Measurements from ENCODE around the gene CCDC200. TPM values are rescaled to one million over a fixed set of nuclear protein-coding genes. Genes with fewer than 3 reads are reported as not detected.
A peak's percentile ranks its signal among the peaks of the same experiment; 100 is the strongest.
"Not testable (repeated sequence)": the region's sequence is repeated elsewhere in the genome, so short reads cannot be mapped to it uniquely, and the experiment has no call there.

Gene CCDC200
- total RNA-seq (2014; rRNA removed; shearing (Covaris generic)) (not detected in 2 replicates), total RNA-seq (2022) (not detected in 2 replicates), Bru-seq, nascent RNA (percentile 37 among the genes with signal in this experiment), BruChase-seq, experiment 1, labeled RNA remaining after a 6-hour chase (percentile 43 among the genes with signal in this experiment), BruChase-seq, experiment 2, labeled RNA remaining after a 2-hour chase (percentile 43 among the genes with signal in this experiment)
- long read RNA-seq, partial matches to known transcripts = 1 of 156 reads
- long read RNA-seq, other reads (novel, unspliced or antisense) = 155 of 156 reads

DNA sequence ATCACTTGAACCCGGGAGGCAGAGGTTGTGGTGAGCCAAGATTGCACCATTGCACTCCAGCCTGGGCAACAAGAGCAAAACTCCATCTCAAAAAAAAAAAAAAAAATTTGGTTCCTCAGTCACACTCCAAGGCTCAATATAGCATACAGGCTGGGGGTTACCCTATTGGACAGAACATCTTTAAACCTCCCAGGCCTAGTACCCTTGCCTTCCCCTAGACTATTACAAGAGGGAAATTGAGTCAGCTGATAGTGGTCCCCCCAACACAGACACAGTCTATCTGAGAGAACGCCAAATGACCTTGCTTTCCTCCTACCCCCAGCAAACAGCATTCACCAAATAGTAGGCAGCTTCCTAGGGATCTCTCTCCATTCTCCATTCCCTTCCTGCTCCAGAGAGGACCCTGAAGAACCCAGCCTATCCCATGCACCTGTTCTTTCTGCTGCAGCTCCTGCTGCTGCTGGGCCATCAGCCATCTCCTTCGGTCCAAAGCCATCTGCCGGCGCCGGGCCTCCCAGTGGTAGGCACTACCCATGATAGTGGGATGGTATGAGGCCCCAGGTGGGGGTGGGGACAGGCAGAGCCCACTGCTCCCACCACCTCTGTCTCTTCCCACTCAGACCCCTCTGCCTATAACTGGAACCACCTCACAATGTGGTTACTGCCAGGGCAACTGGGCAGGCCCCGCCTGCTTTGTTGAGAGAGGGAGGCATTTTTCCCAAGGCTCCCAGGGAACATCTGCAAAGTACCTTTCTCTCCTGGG is at the start of gene CCDC200:
CCDC200 (minus strand) TSS at position 604 of the 763 bp plus-strand sequence; CDS start at position 535, 69 bp downstream.
- H3K79me2 ChIP-seq (ENCODE audit: insufficient read depth, low read depth, low read length); H3K4me1 ChIP-seq (ENCODE audit: insufficient read depth, low read length, poor library complexity, severe bottlenecking); BruUV-seq (replicated peaks); H2AFZ ChIP-seq (ENCODE audit: low read length); H3K27ac ChIP-seq (ENCODE audit: low read depth, low read length, poor library complexity, severe bottlenecking); intact Hi-C loops (cut with micrococcal nuclease; ENCODE audit: unreplicated experiment); H3K4me2 ChIP-seq (ENCODE audit: low read length); H3K9me3 ChIP-seq (ENCODE audit: low read length); H3K4me3 ChIP-seq (ENCODE audit: low read depth, low read length, poor library complexity, severe bottlenecking); H4K20me1 ChIP-seq (ENCODE audit: insufficient read depth, low read length); H3K36me3 ChIP-seq (ENCODE audit: insufficient read depth, low read length); DNase-seq (ENCODE audit: low spot score); POLR2A ChIA-PET; CTCF ChIA-PET (ENCODE audit: unreplicated experiment); H3K9me2 ChIP-seq (ENCODE audit: insufficient read depth, low read length): not testable (repeated sequence)

DNA sequence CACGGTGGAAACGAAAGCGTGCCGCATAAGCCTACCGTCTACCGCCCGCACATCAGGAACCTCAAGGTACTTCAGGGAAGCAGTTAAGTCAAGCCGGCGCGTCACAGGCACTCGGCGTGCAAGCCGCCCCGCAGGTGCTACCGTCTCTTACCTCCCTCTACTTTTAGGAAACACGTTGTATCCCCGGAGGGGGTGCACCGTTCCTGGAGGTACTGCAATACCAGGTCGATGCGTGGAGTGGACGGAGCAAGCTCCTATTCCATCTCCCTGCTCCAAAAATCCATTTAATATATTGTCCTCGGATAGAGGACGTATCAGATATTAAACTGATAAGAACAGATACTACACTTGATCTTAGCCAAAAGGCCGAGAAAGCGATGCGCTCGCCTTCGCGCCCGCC is 44.5 kb upstream of the CCDC200 start:
- DNase-seq (ENCODE audit: low spot score); H2AFZ ChIP-seq (ENCODE audit: low read length); intact Hi-C loops (cut with micrococcal nuclease; ENCODE audit: unreplicated experiment); H3K9me3 ChIP-seq (ENCODE audit: low read length); H3K79me2 ChIP-seq (ENCODE audit: insufficient read depth, low read depth, low read length); H3K4me2 ChIP-seq (ENCODE audit: low read length); H3K9me2 ChIP-seq (ENCODE audit: insufficient read depth, low read length); H3K4me1 ChIP-seq (ENCODE audit: insufficient read depth, low read length, poor library complexity, severe bottlenecking); POLR2A ChIA-PET; H3K4me3 ChIP-seq (ENCODE audit: low read depth, low read length, poor library complexity, severe bottlenecking); CTCF ChIA-PET (ENCODE audit: unreplicated experiment); H4K20me1 ChIP-seq (ENCODE audit: insufficient read depth, low read length); H3K36me3 ChIP-seq (ENCODE audit: insufficient read depth, low read length): not testable (repeated sequence)
- H3K27ac ChIP-seq (ENCODE audit: low read depth, low read length, poor library complexity, severe bottlenecking) = peak overlapping the region; percentile 48
- TSS peak; percentile 100 for BruUV-seq (replicated peaks)

DNA sequence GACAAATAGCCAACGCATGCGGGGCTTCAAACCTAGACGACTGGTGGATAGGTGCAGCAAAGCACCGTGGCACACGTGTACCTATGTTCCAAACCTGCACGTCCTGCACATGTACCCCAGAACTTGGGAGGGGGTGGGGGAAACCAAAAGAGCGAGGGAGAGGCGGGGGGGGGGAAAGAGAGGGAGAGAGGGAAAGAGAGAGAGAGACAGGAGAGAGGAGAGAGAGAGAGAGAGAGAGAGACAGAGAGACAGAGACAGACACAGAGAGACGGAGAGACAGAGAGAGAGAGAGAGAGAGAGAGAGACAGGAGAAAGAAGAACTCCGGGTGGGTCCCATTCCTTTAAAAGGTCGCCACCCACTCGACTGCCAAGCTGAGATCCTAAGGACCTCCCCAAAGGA is 44.1 kb upstream of the CCDC200 start:
- intact Hi-C loops (cut with micrococcal nuclease; ENCODE audit: unreplicated experiment); H3K4me1 ChIP-seq (ENCODE audit: insufficient read depth, low read length, poor library complexity, severe bottlenecking); DNase-seq (ENCODE audit: low spot score); CTCF ChIA-PET (ENCODE audit: unreplicated experiment); H2AFZ ChIP-seq (ENCODE audit: low read length); H3K36me3 ChIP-seq (ENCODE audit: insufficient read depth, low read length); H3K4me2 ChIP-seq (ENCODE audit: low read length); H3K9me3 ChIP-seq (ENCODE audit: low read length); H3K9me2 ChIP-seq (ENCODE audit: insufficient read depth, low read length); BruUV-seq (replicated peaks); H3K79me2 ChIP-seq (ENCODE audit: insufficient read depth, low read depth, low read length); POLR2A ChIA-PET; H4K20me1 ChIP-seq (ENCODE audit: insufficient read depth, low read length): not testable (repeated sequence)
- H3K27ac ChIP-seq (ENCODE audit: low read depth, low read length, poor library complexity, severe bottlenecking) = peak overlapping the region; percentile 48
- H3K4me3 ChIP-seq (ENCODE audit: low read depth, low read length, poor library complexity, severe bottlenecking) = peak overlapping the region; percentile 30

DNA sequence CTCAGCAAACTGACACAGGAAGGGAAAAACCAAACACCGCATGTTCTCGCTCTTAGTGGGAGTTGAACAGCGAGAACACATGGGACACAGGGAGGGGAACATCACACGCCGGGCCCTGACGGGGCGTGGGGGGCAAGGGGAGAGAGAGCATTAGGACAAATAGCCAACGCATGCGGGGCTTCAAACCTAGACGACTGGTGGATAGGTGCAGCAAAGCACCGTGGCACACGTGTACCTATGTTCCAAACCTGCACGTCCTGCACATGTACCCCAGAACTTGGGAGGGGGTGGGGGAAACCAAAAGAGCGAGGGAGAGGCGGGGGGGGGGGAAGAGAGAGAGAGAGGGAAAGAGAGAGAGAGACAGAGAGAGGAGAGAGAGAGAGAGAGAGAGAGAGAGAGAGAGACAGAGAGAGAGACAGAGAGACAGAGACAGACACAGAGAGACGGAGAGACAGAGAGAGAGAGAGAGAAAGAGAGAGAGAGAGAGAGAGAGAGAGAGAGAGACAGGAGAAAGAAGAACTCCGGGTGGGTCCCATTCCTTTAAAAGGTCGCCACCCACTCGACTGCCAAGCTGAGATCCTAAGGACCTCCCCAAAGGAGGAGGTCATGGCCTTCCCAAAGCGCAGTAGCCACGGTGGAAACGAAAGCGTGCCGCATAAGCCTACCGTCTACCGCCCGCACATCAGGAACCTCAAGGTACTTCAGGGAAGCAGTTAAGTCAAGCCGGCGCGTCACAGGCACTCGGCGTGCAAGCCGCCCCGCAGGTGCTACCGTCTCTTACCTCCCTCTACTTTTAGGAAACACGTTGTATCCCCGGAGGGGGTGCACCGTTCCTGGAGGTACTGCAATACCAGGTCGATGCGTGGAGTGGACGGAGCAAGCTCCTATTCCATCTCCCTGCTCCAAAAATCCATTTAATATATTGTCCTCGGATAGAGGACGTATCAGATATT is 42.4 kb upstream of the CCDC200 start:
- DNase-seq (ENCODE audit: low spot score); H3K4me2 ChIP-seq (ENCODE audit: low read length); intact Hi-C loops (cut with micrococcal nuclease; ENCODE audit: unreplicated experiment); H4K20me1 ChIP-seq (ENCODE audit: insufficient read depth, low read length); H3K4me1 ChIP-seq (ENCODE audit: insufficient read depth, low read length, poor library complexity, severe bottlenecking); H3K27ac ChIP-seq (ENCODE audit: low read depth, low read length, poor library complexity, severe bottlenecking); H3K9me3 ChIP-seq (ENCODE audit: low read length); CTCF ChIA-PET (ENCODE audit: unreplicated experiment); H3K9me2 ChIP-seq (ENCODE audit: insufficient read depth, low read length); POLR2A ChIA-PET; H3K4me3 ChIP-seq (ENCODE audit: low read depth, low read length, poor library complexity, severe bottlenecking); H2AFZ ChIP-seq (ENCODE audit: low read length); BruUV-seq (replicated peaks); H3K36me3 ChIP-seq (ENCODE audit: insufficient read depth, low read length); H3K79me2 ChIP-seq (ENCODE audit: insufficient read depth, low read depth, low read length): not testable (repeated sequence)

DNA sequence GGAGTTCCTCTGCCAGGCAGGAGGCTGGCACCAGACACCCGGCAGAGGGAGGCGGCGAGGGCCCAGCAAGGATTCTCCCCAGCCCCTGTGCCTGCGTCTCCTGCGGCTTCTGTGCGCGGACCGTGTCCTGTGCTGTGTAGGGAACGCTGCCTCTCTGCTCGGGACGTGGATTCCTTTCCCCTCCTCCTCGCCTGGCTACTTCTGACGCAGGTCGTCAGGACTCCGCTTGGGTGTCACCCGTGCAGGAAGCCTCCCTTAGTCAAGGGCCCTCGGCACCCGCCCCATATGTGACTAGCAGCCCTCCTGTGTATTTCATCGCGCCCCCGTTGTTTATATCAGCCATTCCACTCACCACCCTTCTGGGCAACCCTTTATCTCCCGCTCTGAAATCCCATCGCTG is 18.0 kb upstream of the CCDC200 start:
- BruUV-seq (replicated peaks) = TSS peak; percentile 74
- intact Hi-C loops (cut with micrococcal nuclease; ENCODE audit: unreplicated experiment); H3K4me1 ChIP-seq (ENCODE audit: insufficient read depth, low read length, poor library complexity, severe bottlenecking); H2AFZ ChIP-seq (ENCODE audit: low read length); H4K20me1 ChIP-seq (ENCODE audit: insufficient read depth, low read length); H3K4me3 ChIP-seq (ENCODE audit: low read depth, low read length, poor library complexity, severe bottlenecking); H3K36me3 ChIP-seq (ENCODE audit: insufficient read depth, low read length); H3K27ac ChIP-seq (ENCODE audit: low read depth, low read length, poor library complexity, severe bottlenecking); POLR2A ChIA-PET; DNase-seq (ENCODE audit: low spot score); CTCF ChIA-PET (ENCODE audit: unreplicated experiment); H3K9me3 ChIP-seq (ENCODE audit: low read length); H3K4me2 ChIP-seq (ENCODE audit: low read length); H3K9me2 ChIP-seq (ENCODE audit: insufficient read depth, low read length); H3K79me2 ChIP-seq (ENCODE audit: insufficient read depth, low read depth, low read length): not testable (repeated sequence)

DNA sequence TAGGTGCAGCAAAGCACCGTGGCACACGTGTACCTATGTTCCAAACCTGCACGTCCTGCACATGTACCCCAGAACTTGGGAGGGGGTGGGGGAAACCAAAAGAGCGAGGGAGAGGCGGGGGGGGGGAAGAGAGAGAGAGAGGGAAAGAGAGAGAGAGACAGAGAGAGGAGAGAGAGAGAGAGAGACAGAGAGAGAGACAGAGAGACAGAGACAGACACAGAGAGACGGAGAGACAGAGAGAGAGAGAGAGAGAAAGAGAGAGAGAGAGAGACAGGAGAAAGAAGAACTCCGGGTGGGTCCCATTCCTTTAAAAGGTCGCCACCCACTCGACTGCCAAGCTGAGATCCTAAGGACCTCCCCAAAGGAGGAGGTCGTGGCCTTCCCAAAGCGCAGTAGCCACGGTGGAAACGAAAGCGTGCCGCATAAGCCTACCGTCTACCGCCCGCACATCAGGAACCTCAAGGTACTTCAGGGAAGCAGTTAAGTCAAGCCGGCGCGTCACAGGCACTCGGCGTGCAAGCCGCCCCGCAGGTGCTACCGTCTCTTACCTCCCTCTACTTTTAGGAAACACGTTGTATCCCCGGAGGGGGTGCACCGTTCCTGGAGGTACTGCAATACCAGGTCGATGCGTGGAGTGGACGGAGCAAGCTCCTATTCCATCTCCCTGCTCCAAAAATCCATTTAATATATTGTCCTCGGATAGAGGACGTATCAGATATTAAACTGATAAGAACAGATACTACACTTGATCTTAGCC is 12.4 kb upstream of the CCDC200 start:
- H3K4me2 ChIP-seq (ENCODE audit: low read length); DNase-seq (ENCODE audit: low spot score); H3K4me3 ChIP-seq (ENCODE audit: low read depth, low read length, poor library complexity, severe bottlenecking); H3K36me3 ChIP-seq (ENCODE audit: insufficient read depth, low read length); H3K79me2 ChIP-seq (ENCODE audit: insufficient read depth, low read depth, low read length); H3K4me1 ChIP-seq (ENCODE audit: insufficient read depth, low read length, poor library complexity, severe bottlenecking); CTCF ChIA-PET (ENCODE audit: unreplicated experiment); POLR2A ChIA-PET; H3K9me2 ChIP-seq (ENCODE audit: insufficient read depth, low read length); H3K27ac ChIP-seq (ENCODE audit: low read depth, low read length, poor library complexity, severe bottlenecking); intact Hi-C loops (cut with micrococcal nuclease; ENCODE audit: unreplicated experiment); H4K20me1 ChIP-seq (ENCODE audit: insufficient read depth, low read length); H2AFZ ChIP-seq (ENCODE audit: low read length); H3K9me3 ChIP-seq (ENCODE audit: low read length); BruUV-seq (replicated peaks): not testable (repeated sequence)

All from OCI-LY7 (cell line).